H9 (cell line): ENCODE measurements around the gene TCF7L1. TPM values are rescaled to one million over a fixed set of nuclear protein-coding genes. Genes with fewer than 3 reads are reported as not detected.

Experiments used
- DNase-seq: peaks from one replicate; pipeline ENCODE4 v3.0.0-alpha.2; 2017
- H2AFZ ChIP-seq: one replicate; pipeline ENCODE4 v1.6.1; 2013; ENCODE audit warnings: mild to moderate bottlenecking, low read length, control low read depth, moderate library complexity
- H2AK5ac ChIP-seq: 2 replicates; pipeline ENCODE4 v1.6.1; 2013; ENCODE audit warnings: low read length, control low read depth, mixed read lengths; ENCODE audit not compliant: insufficient read length
- H2BK120ac ChIP-seq: one replicate; pipeline ENCODE4 v1.6.1; 2013; ENCODE audit warnings: low read depth, mild to moderate bottlenecking, low read length, control low read depth, inconsistent platforms; ENCODE audit not compliant: poor library complexity, severe bottlenecking
- H2BK12ac ChIP-seq: 2 replicates; pipeline ENCODE4 v1.6.1; 2013; ENCODE audit warnings: low read length, control low read depth, mixed read lengths, low read depth; ENCODE audit not compliant: insufficient read length
- H2BK15ac ChIP-seq: 2 replicates; pipeline ENCODE4 v1.6.1; 2013; ENCODE audit warnings: low read depth, low read length, control low read depth
- H2BK20ac ChIP-seq: one replicate; pipeline ENCODE4 v1.6.1; 2013; ENCODE audit warnings: low read depth, mild to moderate bottlenecking, low read length, control low read depth, inconsistent platforms; ENCODE audit not compliant: poor library complexity, severe bottlenecking
- H2BK5ac ChIP-seq: 2 replicates; pipeline ENCODE4 v1.6.1; 2013; ENCODE audit warnings: low read length, control low read depth, mixed read lengths; ENCODE audit not compliant: insufficient read length
- H3K14ac ChIP-seq: 2 replicates; pipeline ENCODE4 v1.6.1; 2013; ENCODE audit warnings: low read length, control low read depth; ENCODE audit not compliant: insufficient read depth
- H3K18ac ChIP-seq: 2 replicates; pipeline ENCODE4 v1.6.1; 2013; ENCODE audit warnings: low read depth, mild to moderate bottlenecking, mixed read lengths, low read length, control low read depth; ENCODE audit not compliant: insufficient read length
- H3K23ac ChIP-seq: 2 replicates; pipeline ENCODE4 v1.6.1; 2013; ENCODE audit warnings: low read length, control low read depth, mixed read lengths, low read depth; ENCODE audit not compliant: insufficient read length
- H3K23me2 ChIP-seq: 2 replicates; pipeline ENCODE4 v1.6.1; 2013; ENCODE audit warnings: low read depth, mild to moderate bottlenecking, mixed read lengths, low read length, control low read depth; ENCODE audit not compliant: insufficient read length, poor library complexity, severe bottlenecking
- H3K27ac ChIP-seq: 2 replicates; pipeline ENCODE4 v1.5.1; 2013; ENCODE audit warnings: low read length, control low read depth, mixed read lengths, low read depth; ENCODE audit not compliant: insufficient read length
- H3K27me3 ChIP-seq: 2 replicates; pipeline ENCODE4 v1.6.1; 2013; ENCODE audit warnings: low read length, control low read depth, inconsistent platforms; ENCODE audit not compliant: insufficient read depth
- H3K4ac ChIP-seq: 2 replicates; pipeline ENCODE4 v1.6.1; 2013; ENCODE audit warnings: low read depth, mild to moderate bottlenecking, control low read depth, inconsistent platforms, low read length, moderate library complexity
- H3K4me1 ChIP-seq: 2 replicates; pipeline ENCODE4 v1.6.1; 2013; ENCODE audit warnings: low read length, control low read depth, inconsistent platforms; ENCODE audit not compliant: insufficient read depth
- H3K4me2 ChIP-seq: 2 replicates; pipeline ENCODE4 v1.6.1; 2013; ENCODE audit warnings: low read length, control low read depth, mixed read lengths; ENCODE audit not compliant: insufficient read length, insufficient read depth
- H3K56ac ChIP-seq: 2 replicates; pipeline ENCODE4 v1.6.1; 2013; ENCODE audit warnings: low read depth, mild to moderate bottlenecking, mixed read lengths, low read length, control low read depth; ENCODE audit not compliant: insufficient read length
- H3K79me1 ChIP-seq: 2 replicates; pipeline ENCODE4 v1.6.1; 2013; ENCODE audit warnings: low read depth, mild to moderate bottlenecking, moderate library complexity, low read length, control low read depth, inconsistent platforms; ENCODE audit not compliant: insufficient read depth, poor library complexity, severe bottlenecking
- H3K79me2 ChIP-seq: 2 replicates; pipeline ENCODE4 v1.6.1; 2013; ENCODE audit warnings: low read length, control low read depth, inconsistent platforms; ENCODE audit not compliant: insufficient read depth
- H3K9ac ChIP-seq: 2 replicates; pipeline ENCODE4 v1.6.1; 2013; ENCODE audit warnings: low read length, control low read depth, mixed read lengths; ENCODE audit not compliant: insufficient read length; ENCODE audit errors: extremely low read depth
- H3K9me3 ChIP-seq: one replicate; pipeline ENCODE4 v1.6.1; 2013; ENCODE audit warnings: low read depth, low read length, inconsistent platforms; ENCODE audit not compliant: control insufficient read depth
- H3T11ph ChIP-seq: one replicate; pipeline ENCODE4 v1.6.1; 2013; ENCODE audit warnings: mild to moderate bottlenecking, low read length, control low read depth, inconsistent platforms
- H4K20me1 ChIP-seq: one replicate; pipeline ENCODE4 v1.6.1; 2013; ENCODE audit not compliant: control insufficient read depth, insufficient read length, insufficient read depth
- H4K5ac ChIP-seq: 2 replicates; pipeline ENCODE4 v1.6.1; 2013; ENCODE audit warnings: low read depth, mild to moderate bottlenecking, mixed read lengths, low read length, control low read depth; ENCODE audit not compliant: insufficient read length
- H4K8ac ChIP-seq: replicated peaks from 2 replicates; pipeline ENCODE4 v1.6.1; 2013; ENCODE audit warnings: low read length, control low read depth, mixed read lengths, low read depth; ENCODE audit not compliant: insufficient read length
- H4K91ac ChIP-seq: 2 replicates; pipeline ENCODE4 v1.6.1; 2013; ENCODE audit warnings: low read depth, mild to moderate bottlenecking, moderate library complexity, mixed read lengths, low read length, control low read depth; ENCODE audit not compliant: insufficient read length
- H3K27ac Mint-ChIP-seq, 3 experiments: 2 replicates in 2 of 3; 3 replicates in 1 of 3; pipeline ENCODE4 v1.8.0; 2020 to 2021; ENCODE audit warnings: mixed read lengths in 3 of 3, mild to moderate bottlenecking in 1 of 3, moderate library complexity in 1 of 3
- H3K27me3 Mint-ChIP-seq: 2 replicates; pipeline ENCODE4 v1.8.0; 2021; ENCODE audit warnings: low read depth, mild to moderate bottlenecking, moderate library complexity, mixed read lengths
- H3K36me3 Mint-ChIP-seq, 3 experiments: 2 replicates in 2 of 3; 3 replicates in 1 of 3; pipeline ENCODE4 v1.8.0; 2020 to 2021; ENCODE audit warnings: low read depth in 3 of 3, mixed read lengths in 3 of 3; ENCODE audit not compliant: insufficient read depth in 1 of 3
- H3K4me1 Mint-ChIP-seq, 2 experiments: 2 replicates each; pipeline ENCODE4 v1.8.0; 2020; ENCODE audit warnings: mixed read lengths in 2 of 2
- H3K4me3 Mint-ChIP-seq, 2 experiments: 2 replicates in 1 of 2; 3 replicates in 1 of 2; pipeline ENCODE4 v1.8.0; 2020 to 2021; ENCODE audit warnings: mild to moderate bottlenecking in 2 of 2, mixed read lengths in 2 of 2, moderate library complexity in 1 of 2
- H3K9me3 Mint-ChIP-seq, 2 experiments: 2 replicates in 1 of 2; 3 replicates in 1 of 2; pipeline ENCODE4 v1.8.0; 2020; ENCODE audit warnings: mild to moderate bottlenecking in 2 of 2, mixed read lengths in 2 of 2, moderate library complexity in 1 of 2
- CTCF ChIP-seq: fragments of 200-600 bp; sonication (generic); conservative IDR thresholded peaks from 3 replicates; pipeline ENCODE4 v1.8.0; 2021; ENCODE audit warnings: antibody characterized with exemption, mild to moderate bottlenecking
- WGBS: extraction: QIAGEN DNeasy Blood & Tissue Kit; methylation state at CpG from one replicate; pipeline ENCODE4 v1.1.7; 2013; ENCODE audit warnings: missing lambda C conversion rate, low lambda C conversion rate, mixed read lengths; ENCODE audit not compliant: insufficient read length; ENCODE audit errors: extremely low coverage; 5-methylcytosine and 5-hydroxymethylcytosine counted together
- total RNA-seq: library from RNA; stranded (reverse); gene quantifications from 2 replicates; pipeline ENCODE4 v1.2.1, GENCODE V29; 2021

The TCF7L1 gene
- total RNA-seq, 1 experiment from 2014 or later = 112 TPM

GRCh38 chr2:85231952-85232351 is 98.8 kb downstream of the TCF7L1 start:
- H3T11ph ChIP-seq = no peak overlapping the region
- H2BK15ac ChIP-seq = no peak overlapping the region
- peak overlapping the region; percentile 9 to 35 for H3K4me3 Mint-ChIP-seq
- H2BK5ac ChIP-seq = no peak overlapping the region
- H3K4me1 ChIP-seq = peaks cover 32% of the 10 kb centered on the region
- no peak for TF ChIP-seq CTCF
- peak overlapping the region; percentile 56 for H2BK120ac ChIP-seq
- H3K23ac ChIP-seq = no peak overlapping the region
- peak; percentile 67 for DNase-seq
- peak overlapping the region; percentile 50 to 90 (median 80) for H3K27ac Mint-ChIP-seq
- H3K9ac ChIP-seq = no peak overlapping the region
- H3K4me1 Mint-ChIP-seq = peaks cover 71 to 77% of the 10 kb centered on the region in 2 experiments
- H3K56ac ChIP-seq = no peak overlapping the region
- no peaks in the 10 kb centered on the region for H4K20me1 ChIP-seq
- peaks cover 4 to 14% (median 12%) of the 10 kb centered on the region in 3 experiments for H3K36me3 Mint-ChIP-seq
- no peak overlapping the region for H4K8ac ChIP-seq
- no peak overlapping the region for H2AFZ ChIP-seq
- H3K79me1 ChIP-seq = peaks cover under 1% of the 10 kb centered on the region
- peak overlapping the region; percentile 10 for H4K5ac ChIP-seq
- peak overlapping the region; percentile 38; the same call in 1 of the 2 replicates for H3K14ac ChIP-seq
- peak overlapping the region; percentile 46 for H4K91ac ChIP-seq
- no CpG with 5 or more reads among the region's 10 CpGs for WGBS
- no peak overlapping the region for H3K4ac ChIP-seq
- H3K9me3 ChIP-seq = no peaks in the 10 kb centered on the region
- no peaks in the 10 kb centered on the region for H3K9me3 Mint-ChIP-seq
- peaks cover 11% of the 10 kb centered on the region; the same call in 1 of the 2 replicates for H3K79me2 ChIP-seq
- H3K23me2 ChIP-seq = no peaks in the 10 kb centered on the region
- H3K18ac ChIP-seq = peak overlapping the region; percentile 72
- 0 out of 2 replicates have a peak, but pooled peaks cover 1% of the 10 kb centered on the region for H3K27me3 Mint-ChIP-seq
- peak overlapping the region; percentile 18 for H3K4me2 ChIP-seq
- H2BK12ac ChIP-seq = peak overlapping the region; percentile 31
- no peak overlapping the region for H2BK20ac ChIP-seq
- peak overlapping the region; percentile 8 for H2AK5ac ChIP-seq
- no peaks in the 10 kb centered on the region for H3K27me3 ChIP-seq
- H3K27ac ChIP-seq = peak overlapping the region; percentile 28
